Measurements from ENCODE around the gene KIF16B. TPM values are rescaled to one million over a fixed set of nuclear protein-coding genes. Genes with fewer than 3 reads are reported as not detected.

KIF16B gene
- total RNA-seq, 1 experiment from 2014 or later: 12.7 TPM

DNA sequence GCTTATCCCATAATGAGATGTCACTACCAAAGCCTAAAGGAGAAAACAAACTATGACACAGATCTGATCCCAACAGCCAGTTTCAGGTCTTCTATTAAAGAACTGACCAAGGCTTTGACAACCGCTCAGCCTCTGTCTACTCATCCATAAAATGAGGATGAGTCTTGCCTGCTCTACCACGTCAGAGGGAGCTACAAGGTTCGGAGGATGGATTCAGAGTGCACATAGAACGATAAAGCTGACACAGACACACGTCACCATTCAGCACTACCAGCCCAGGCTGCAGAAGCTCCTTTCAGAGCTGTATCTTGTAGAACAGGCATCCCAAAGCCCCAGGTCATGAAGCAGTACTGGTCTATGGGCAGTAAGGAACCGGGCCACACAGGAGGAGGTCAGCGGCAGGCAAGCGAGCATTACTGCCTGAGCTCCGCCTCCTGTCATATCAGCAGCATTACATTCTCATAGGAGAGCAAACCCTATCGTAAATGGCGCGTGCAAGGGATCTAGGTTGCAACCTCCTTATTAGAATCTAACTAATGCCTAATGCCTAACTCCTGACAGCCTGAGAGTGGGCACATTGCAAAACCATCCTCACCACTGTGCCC lies 25.1 kb downstream of the KIF16B start:
- no peaks in the 10 kb centered on the region for H4K20me1 ChIP-seq (ENCODE audit: low read length)
- no peak overlapping the region for H3K27ac ChIP-seq (ENCODE audit: low read length)
- H2AFZ ChIP-seq (ENCODE audit: low read length): no peak overlapping the region
- ChIA-PET POLR2A (ENCODE audit: unreplicated experiment) (no interaction called here), CTCF (no interaction called here)
- intact Hi-C loops (cut with micrococcal nuclease): no loop called here
- TF ChIP-seq EZH2phosphoT487 (IDR thresholded peaks at IDR 0.05; ENCODE audit: borderline replicate concordance, low read length) (no peak), EZH2 (IDR thresholded peaks at IDR 0.05; ENCODE audit: low read length, unreplicated experiment) (no peak)
- TF ChIP-seq, protein P1, sequence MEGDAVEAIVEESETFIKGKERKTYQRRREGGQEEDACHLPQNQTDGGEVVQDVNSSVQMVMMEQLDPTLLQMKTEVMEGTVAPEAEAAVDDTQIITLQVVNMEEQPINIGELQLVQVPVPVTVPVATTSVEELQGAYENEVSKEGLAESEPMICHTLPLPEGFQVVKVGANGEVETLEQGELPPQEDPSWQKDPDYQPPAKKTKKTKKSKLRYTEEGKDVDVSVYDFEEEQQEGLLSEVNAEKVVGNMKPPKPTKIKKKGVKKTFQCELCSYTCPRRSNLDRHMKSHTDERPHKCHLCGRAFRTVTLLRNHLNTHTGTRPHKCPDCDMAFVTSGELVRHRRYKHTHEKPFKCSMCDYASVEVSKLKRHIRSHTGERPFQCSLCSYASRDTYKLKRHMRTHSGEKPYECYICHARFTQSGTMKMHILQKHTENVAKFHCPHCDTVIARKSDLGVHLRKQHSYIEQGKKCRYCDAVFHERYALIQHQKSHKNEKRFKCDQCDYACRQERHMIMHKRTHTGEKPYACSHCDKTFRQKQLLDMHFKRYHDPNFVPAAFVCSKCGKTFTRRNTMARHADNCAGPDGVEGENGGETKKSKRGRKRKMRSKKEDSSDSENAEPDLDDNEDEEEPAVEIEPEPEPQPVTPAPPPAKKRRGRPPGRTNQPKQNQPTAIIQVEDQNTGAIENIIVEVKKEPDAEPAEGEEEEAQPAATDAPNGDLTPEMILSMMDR (conservative IDR thresholded peaks at IDR 0.05; ENCODE audit: low read depth, low read length): no peak
- DNase-seq (no peak), ATAC-seq (no peak)
- H3F3A ChIP-seq (ENCODE audit: low read length, unreplicated experiment): no peaks in the 10 kb centered on the region
- no peaks in the 10 kb centered on the region for H3K27me3 ChIP-seq (ENCODE audit: low read length)
- no peak overlapping the region for H3K4me3 ChIP-seq (ENCODE audit: low read length)
- no peaks in the 10 kb centered on the region for H3K36me3 ChIP-seq (ENCODE audit: low read depth, low read length)
- H3K9me3 ChIP-seq (ENCODE audit: low read length): no peaks in the 10 kb centered on the region
- no peaks in the 10 kb centered on the region for H3K4me1 ChIP-seq (ENCODE audit: insufficient read depth, low read length)
- no peak overlapping the region for H3K9ac ChIP-seq (ENCODE audit: low read length)
- peaks cover 5% of the 10 kb centered on the region; the same call in 1 of the 2 replicates for H3K79me2 ChIP-seq (ENCODE audit: low read length)
- no peaks in the 10 kb centered on the region for H3K9me2 ChIP-seq (replicated peaks; ENCODE audit: low read length)
- no peak overlapping the region for H3K4me2 ChIP-seq (ENCODE audit: low read length)
- BruUV-seq (replicated peaks): no TSS peak

DNA sequence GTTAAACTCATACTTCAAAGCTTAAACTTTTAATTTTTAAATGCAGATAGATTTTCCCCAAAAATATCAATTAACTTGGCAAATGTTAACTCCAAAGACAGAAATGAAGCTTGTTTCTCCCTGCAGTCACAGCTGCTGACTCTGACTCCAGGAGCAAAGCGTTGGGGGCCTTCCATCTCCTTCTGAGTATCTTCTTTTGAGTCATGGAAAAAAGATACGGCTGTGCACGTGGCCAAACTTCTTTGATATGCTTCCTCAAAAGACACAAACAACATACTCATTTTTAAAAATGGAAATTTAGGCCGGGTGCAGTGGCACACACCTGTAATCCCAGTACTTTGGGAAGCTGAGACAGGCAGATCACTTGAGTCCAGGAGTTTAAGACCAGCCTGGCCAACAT lies 28.3 kb downstream of the KIF16B start:
- H3K9ac ChIP-seq (ENCODE audit: low read length): no peak overlapping the region
- TF ChIP-seq, protein P1 (conservative IDR thresholded peaks at IDR 0.05; ENCODE audit: low read depth, low read length): no peak
- no peak for TF ChIP-seq EZH2 (IDR thresholded peaks at IDR 0.05; ENCODE audit: low read length, unreplicated experiment)
- no peak for TF ChIP-seq EZH2phosphoT487 (IDR thresholded peaks at IDR 0.05; ENCODE audit: borderline replicate concordance, low read length)
- DNase-seq (no peak), ATAC-seq (no peak)
- H4K20me1 ChIP-seq (ENCODE audit: low read length): no peaks in the 10 kb centered on the region
- no peak overlapping the region for H3K27ac ChIP-seq (ENCODE audit: low read length)
- H3K4me2 ChIP-seq (ENCODE audit: low read length): no peak overlapping the region
- no TSS peak for BruUV-seq (replicated peaks)
- H3K36me3 ChIP-seq (ENCODE audit: low read depth, low read length): no peaks in the 10 kb centered on the region
- H3F3A ChIP-seq (ENCODE audit: low read length, unreplicated experiment): no peaks in the 10 kb centered on the region
- H3K9me3 ChIP-seq (ENCODE audit: low read length): no peaks in the 10 kb centered on the region
- H2AFZ ChIP-seq (ENCODE audit: low read length): no peak overlapping the region
- intact Hi-C loops (cut with micrococcal nuclease): no loop called here
- no peaks in the 10 kb centered on the region for H3K79me2 ChIP-seq (ENCODE audit: low read length)
- CTCF ChIA-PET: no interaction called here
- no peaks in the 10 kb centered on the region for H3K27me3 ChIP-seq (ENCODE audit: low read length)
- no peaks in the 10 kb centered on the region for H3K4me1 ChIP-seq (ENCODE audit: insufficient read depth, low read length)
- H3K9me2 ChIP-seq (replicated peaks; ENCODE audit: low read length): no peaks in the 10 kb centered on the region
- no peak overlapping the region for H3K4me3 ChIP-seq (ENCODE audit: low read length)
- POLR2A ChIA-PET (ENCODE audit: unreplicated experiment): no interaction called here

GRCh38 chr20:16542477-16542876 lies 30.8 kb downstream of the KIF16B start:
- TF ChIP-seq EZH2phosphoT487 (IDR thresholded peaks at IDR 0.05; ENCODE audit: borderline replicate concordance, low read length) (no peak), EZH2 (IDR thresholded peaks at IDR 0.05; ENCODE audit: low read length, unreplicated experiment) (no peak)
- TF ChIP-seq, protein P1 (conservative IDR thresholded peaks at IDR 0.05; ENCODE audit: low read depth, low read length): no peak
- no peak overlapping the region for H2AFZ ChIP-seq (ENCODE audit: low read length)
- no peaks in the 10 kb centered on the region for H3F3A ChIP-seq (ENCODE audit: low read length, unreplicated experiment)
- no peaks in the 10 kb centered on the region for H3K79me2 ChIP-seq (ENCODE audit: low read length)
- H3K9ac ChIP-seq (ENCODE audit: low read length): no peak overlapping the region
- H3K4me3 ChIP-seq (ENCODE audit: low read length): no peak overlapping the region
- intact Hi-C loops (cut with micrococcal nuclease): no loop called here
- BruUV-seq (replicated peaks): no TSS peak
- H3K9me2 ChIP-seq (replicated peaks; ENCODE audit: low read length): no peaks in the 10 kb centered on the region
- no peak for ATAC-seq
- H3K4me2 ChIP-seq (ENCODE audit: low read length): no peak overlapping the region
- no peaks in the 10 kb centered on the region for H4K20me1 ChIP-seq (ENCODE audit: low read length)
- no peak overlapping the region for H3K27ac ChIP-seq (ENCODE audit: low read length)
- 0 out of 2 replicates have a peak, but pooled peaks cover 5% of the 10 kb centered on the region for H3K4me1 ChIP-seq (ENCODE audit: insufficient read depth, low read length)
- no peaks in the 10 kb centered on the region for H3K36me3 ChIP-seq (ENCODE audit: low read depth, low read length)
- H3K27me3 ChIP-seq (ENCODE audit: low read length): no peaks in the 10 kb centered on the region
- CTCF ChIA-PET: no interaction called here
- POLR2A ChIA-PET (ENCODE audit: unreplicated experiment): no interaction called here
- no peak for DNase-seq
- no peaks in the 10 kb centered on the region for H3K9me3 ChIP-seq (ENCODE audit: low read length)

Data from PC-3 (cell line).